GM12891 (cell line): ENCODE measurements around the gene OR56A4.

Experiments
- PAX5 ChIP-seq: IDR thresholded peaks from 2 replicates; pipeline ENCODE4 v1.6.1; 2011; ENCODE audit warnings: low read length, moderate library complexity, mild to moderate bottlenecking; ENCODE audit not compliant: insufficient read depth, severe bottlenecking
- POLR2A ChIP-seq: IDR thresholded peaks from 2 replicates; pipeline ENCODE4 v1.6.1; 2011; ENCODE audit warnings: low read depth, low read length, control low read depth
- POLR2AphosphoS5 ChIP-seq: IDR thresholded peaks from 2 replicates; pipeline ENCODE4 v1.6.1; 2011; ENCODE audit warnings: low read depth, low read length, control low read depth
- POU2F2 ChIP-seq: IDR thresholded peaks from 2 replicates; pipeline ENCODE4 v1.6.1; 2011; ENCODE audit warnings: low read depth, mild to moderate bottlenecking, control low read depth, low read length, moderate library complexity
- SPI1 ChIP-seq: IDR thresholded peaks from 2 replicates; pipeline ENCODE4 v1.6.1; 2011; ENCODE audit warnings: low read depth, low read length, control low read depth
- TAF1 ChIP-seq: IDR thresholded peaks from 2 replicates; pipeline ENCODE4 v1.6.1; 2011; ENCODE audit warnings: low read depth, low read length, control low read depth

DNA sequence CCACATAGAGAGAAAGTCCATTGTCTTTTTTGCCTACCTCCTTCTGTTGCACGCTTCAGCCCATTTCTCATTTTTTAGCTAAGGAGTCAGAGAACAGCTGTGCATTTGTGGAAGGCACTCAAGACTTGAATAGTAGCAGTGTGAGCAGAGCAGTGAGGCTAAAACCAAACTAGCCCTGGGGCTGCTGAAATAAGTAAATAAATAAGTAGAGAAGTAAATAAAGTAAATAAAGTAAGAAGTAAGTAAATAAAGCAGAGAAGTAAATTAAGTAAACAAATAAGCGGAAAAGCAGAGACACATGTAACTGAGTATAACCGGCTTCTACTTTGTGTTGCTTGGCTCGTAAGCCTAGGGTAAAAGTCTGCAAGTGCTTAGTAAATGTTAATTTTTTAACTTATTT lies 17.5 kb downstream of the OR56A4 start:
- TF ChIP-seq POLR2A (no peak), TAF1 (no peak), POLR2AphosphoS5 (no peak), SPI1 (no peak), PAX5 (no peak), POU2F2 (no peak)
